K562 treated with DMSO at 1 percent for 48 hours (cell line): ENCODE measurements around the gene MYH13. TPM values are rescaled to one million over a fixed set of nuclear protein-coding genes. Genes with fewer than 3 reads are reported as not detected.

Source experiments
- total RNA-seq: library from RNA; unstranded; fragments of 300-600 nt; gene quantifications from 2 replicates; pipeline ENCODE4 v1.2.3, GENCODE V29; 2022; ENCODE audit warnings: low replicate concordance; ENCODE audit errors: extremely low read depth

MYH13 gene
- not detected in 2 replicates for total RNA-seq

DNA sequence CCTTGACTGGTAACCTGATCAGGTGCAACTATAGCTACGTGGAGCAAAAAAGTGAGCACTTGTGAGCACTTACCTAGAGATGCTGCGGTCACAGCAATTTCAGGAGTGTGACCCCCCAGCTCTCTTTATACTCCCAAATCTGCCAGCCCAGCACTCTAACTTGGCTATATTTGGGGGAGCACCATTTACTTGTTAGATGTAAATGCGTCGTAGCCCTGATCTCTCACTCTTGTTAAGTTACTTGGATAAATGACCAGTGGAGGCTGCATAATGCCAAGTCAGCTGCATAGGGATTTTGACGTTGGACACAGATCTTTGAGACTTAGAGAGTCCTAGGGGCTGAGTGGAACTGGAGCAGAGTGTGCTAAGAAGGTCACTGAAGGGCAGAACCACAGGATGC, at the start of gene MYH13:
Gene MYH13 (minus strand): TSS at position 101 of the 400 bp plus-strand sequence. CDS start 8,476 bp downstream, outside the sequence.

DNA sequence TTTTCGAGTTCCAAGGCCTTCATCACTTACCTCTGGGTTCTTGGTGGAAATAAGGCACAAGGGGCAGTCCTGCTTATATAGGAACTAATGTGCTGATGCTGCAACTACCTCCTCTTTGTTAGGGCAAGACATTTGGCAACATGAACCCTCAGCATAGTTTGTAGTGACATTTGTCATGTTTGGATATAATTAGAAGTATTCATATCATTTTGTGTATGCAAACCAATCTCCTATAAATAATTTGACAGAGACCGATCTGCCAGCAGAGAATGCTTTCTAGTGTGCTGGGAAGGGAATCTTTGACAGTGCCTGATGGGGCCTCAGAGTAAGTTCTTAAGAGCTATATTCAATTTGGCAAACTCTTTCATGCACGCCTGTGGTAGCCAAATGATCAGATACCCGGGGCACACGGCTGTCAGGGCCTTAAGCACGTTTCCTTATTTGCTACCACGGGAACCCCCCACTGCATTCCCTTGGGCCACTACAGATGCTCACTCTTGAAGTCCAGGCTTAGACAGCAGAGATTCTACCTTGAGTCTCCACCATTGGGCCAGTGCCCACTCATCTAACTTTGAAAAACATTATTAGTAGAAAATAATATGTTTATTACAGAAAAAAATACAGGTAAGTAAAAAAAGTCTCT, 49.2 kb upstream of the MYH13 start, which contains the start of gene MYH8:
Gene MYH8 (minus strand): TSS at position 51 of the 643 bp plus-strand sequence. CDS start 1,723 bp downstream, outside the sequence.

Other genes with a start within 250 kb of the MYH13 start
- gene GAS7, start 174.4 kb downstream of the MYH13 start, total RNA-seq: not detected in 2 replicates
- gene MYH8, start 48.9 kb upstream of the MYH13 start, total RNA-seq: not detected in 2 replicates
- gene MYH4, start 96.6 kb upstream of the MYH13 start, total RNA-seq: not detected in 2 replicates
- not detected in 2 replicates for gene MYH1, start 145.5 kb upstream of the MYH13 start, total RNA-seq
- gene MYH2, start 176.7 kb upstream of the MYH13 start, total RNA-seq: not detected in 2 replicates